Liver (tissue), 9 donors: Measurements from ENCODE around the gene HACD2. TPM values are rescaled to one million over a fixed set of nuclear protein-coding genes. Genes with fewer than 3 reads are reported as not detected.

ENCODE experiments used
- DNase-seq: peaks from one replicate; pipeline ENCODE4 v3.0.0-alpha.2; 2017; ENCODE audit warnings: low spot score
- H3K27ac ChIP-seq, 2 donors: one replicate each; pipeline ENCODE4 v1.7.0; 2013; ENCODE audit warnings: inconsistent platforms in 2 of 2, low read length in 2 of 2, control low read depth in 1 of 2, low read depth in 1 of 2, mild to moderate bottlenecking in 1 of 2
- H3K27me3 ChIP-seq, 4 donors: one replicate each; pipeline versions ENCODE4 v1.6.1 to v1.7.0; 2013; ENCODE audit warnings: low read length in 3 of 4, inconsistent platforms in 1 of 4, mild to moderate bottlenecking in 1 of 4, moderate library complexity in 1 of 4; ENCODE audit not compliant: control insufficient read depth in 4 of 4, insufficient read depth in 4 of 4
- H3K36me3 ChIP-seq, 4 donors: one replicate each; pipeline versions ENCODE4 v1.6.1 to v1.7.0; 2013; ENCODE audit warnings: low read length in 3 of 4, mild to moderate bottlenecking in 3 of 4, low read depth in 1 of 4, moderate library complexity in 1 of 4; ENCODE audit not compliant: control insufficient read depth in 4 of 4, insufficient read depth in 3 of 4
- H3K4me1 ChIP-seq, 4 donors: one replicate each; pipeline versions ENCODE4 v1.6.1 to v1.7.0; 2013; ENCODE audit warnings: low read length in 3 of 4, mild to moderate bottlenecking in 3 of 4, moderate library complexity in 1 of 4; ENCODE audit not compliant: control insufficient read depth in 4 of 4, insufficient read depth in 4 of 4
- H3K4me3 ChIP-seq, 3 donors: one replicate each; pipeline versions ENCODE4 v1.6.1 to v1.7.0; 2013; ENCODE audit warnings: low read length in 3 of 3, control low read depth in 1 of 3, low read depth in 1 of 3, mild to moderate bottlenecking in 1 of 3
- H3K9ac ChIP-seq, 2 donors: one replicate each; pipeline ENCODE4 v1.7.0; 2013; ENCODE audit warnings: low read length in 2 of 2, mild to moderate bottlenecking in 2 of 2, moderate library complexity in 2 of 2, control low read depth in 1 of 2, low read depth in 1 of 2
- H3K9me3 ChIP-seq, 4 donors: one replicate each; pipeline versions ENCODE4 v1.6.1 to v1.7.0; 2013; ENCODE audit warnings: low read length in 3 of 4; ENCODE audit not compliant: control insufficient read depth in 4 of 4
- EGR1 ChIP-seq, 2 donors: IDR thresholded peaks; 2 replicates each; pipeline ENCODE4 v1.6.1; 2016 to 2018; ENCODE audit warnings: antibody characterized with exemption in 2 of 2, low read depth in 2 of 2
- FOXA1 ChIP-seq: IDR thresholded peaks from 2 replicates; pipeline ENCODE4 v1.6.1; 2016; ENCODE audit warnings: antibody characterized with exemption
- FOXA2 ChIP-seq: IDR thresholded peaks from 2 replicates; pipeline ENCODE4 v1.6.1; 2016; ENCODE audit warnings: antibody characterized with exemption
- GABPA ChIP-seq, 2 donors: IDR thresholded peaks in 1 of 2; conservative IDR thresholded peaks in 1 of 2; 2 replicates each; pipeline ENCODE4 v1.6.1; 2016; ENCODE audit warnings: antibody characterized with exemption in 2 of 2, mild to moderate bottlenecking in 1 of 2, moderate library complexity in 1 of 2
- HNF4A ChIP-seq, 2 donors: conservative IDR thresholded peaks; 2 replicates each; pipeline ENCODE4 v1.6.1; 2016; ENCODE audit warnings: antibody characterized with exemption in 2 of 2, mild to moderate bottlenecking in 2 of 2
- HNF4G ChIP-seq: IDR thresholded peaks from 2 replicates; pipeline ENCODE4 v1.6.1; 2016; ENCODE audit warnings: antibody characterized with exemption
- JUND ChIP-seq, 2 donors: IDR thresholded peaks; 2 replicates each; pipeline ENCODE4 v1.6.1; 2016; ENCODE audit warnings: antibody characterized with exemption in 2 of 2
- NR2F2 ChIP-seq: IDR thresholded peaks from 2 replicates; pipeline ENCODE4 v1.6.1; 2016; ENCODE audit warnings: antibody characterized with exemption
- RAD21 ChIP-seq, 2 donors: IDR thresholded peaks; 2 replicates each; pipeline ENCODE4 v1.6.1; 2016; ENCODE audit warnings: antibody characterized with exemption in 2 of 2, mild to moderate bottlenecking in 2 of 2
- RXRA ChIP-seq, 2 donors: IDR thresholded peaks; 2 replicates each; pipeline ENCODE4 v1.6.1; 2017 to 2018; ENCODE audit warnings: antibody characterized with exemption in 2 of 2, mild to moderate bottlenecking in 1 of 2
- SP1 ChIP-seq: IDR thresholded peaks from 2 replicates; pipeline ENCODE4 v1.6.1; 2018; ENCODE audit warnings: antibody characterized with exemption, mild to moderate bottlenecking
- TAF1 ChIP-seq: conservative IDR thresholded peaks from 2 replicates; pipeline ENCODE4 v1.6.1; 2016; ENCODE audit warnings: antibody characterized with exemption, mild to moderate bottlenecking
- YY1 ChIP-seq: IDR thresholded peaks from 2 replicates; pipeline ENCODE4 v1.6.1; 2016; ENCODE audit warnings: antibody characterized with exemption, mild to moderate bottlenecking
- WGBS: extraction: QIAGEN DNeasy Blood & Tissue Kit; methylation state at CpG from one replicate; pipeline ENCODE4 v1.1.7; 2013; 5-methylcytosine and 5-hydroxymethylcytosine counted together
- polyA plus RNA-seq, 2 donors: library from polyadenylated mRNA; stranded (reverse) in 1 of 2; unstranded in 1 of 2; fragments of 200-250 nt in 1 of 2; fragments of >200 nt in 1 of 2; fragmentation: Nextera tagmentation in 1 of 2; extraction: Ambion mirVana in 1 of 2; gene quantifications; one replicate each; pipeline versions ENCODE4 v1.2.1 to v1.2.3, GENCODE V29; 2013 to 2015
- total RNA-seq, 2 donors: library from RNA; depleted of rRNA; stranded (reverse); fragments of >200 nt; gene quantifications; one replicate each; pipeline ENCODE4 v1.2.3, GENCODE V29; 2014
- TF ChIP-seq, protein P1 (sequence below): fragments of 150-350 bp; IDR thresholded peaks from 2 replicates; pipeline ENCODE4 v1.5.1; 2017; ENCODE audit warnings: improper control_type of control experiment, low read depth, low read length; ENCODE audit not compliant: missing input control
- TF ChIP-seq, protein P2 (sequence below): IDR thresholded peaks from 2 replicates; pipeline ENCODE4 v1.6.1; 2016; ENCODE audit warnings: antibody characterized with exemption
- TF ChIP-seq, protein P3 (sequence below): IDR thresholded peaks from 2 replicates; pipeline ENCODE4 v1.6.1; 2016; ENCODE audit warnings: antibody characterized with exemption, mild to moderate bottlenecking
- TF ChIP-seq, protein P4 (sequence below): IDR thresholded peaks from 2 replicates; pipeline ENCODE4 v1.6.1; 2016; ENCODE audit warnings: antibody characterized with exemption
- TF ChIP-seq, protein P5 (sequence below): IDR thresholded peaks from 2 replicates; pipeline ENCODE4 v1.6.1; 2016; ENCODE audit warnings: antibody characterized with exemption
- donor health status: healthy.
- donor health status: healthy.
- donor health status: healthy.
- donor health status: healthy.
- donor health status: healthy.

Gene HACD2
- total and polyA plus RNA-seq, 4 donors, result 14.8 to 45.2 (median 25.2) TPM

DNA sequence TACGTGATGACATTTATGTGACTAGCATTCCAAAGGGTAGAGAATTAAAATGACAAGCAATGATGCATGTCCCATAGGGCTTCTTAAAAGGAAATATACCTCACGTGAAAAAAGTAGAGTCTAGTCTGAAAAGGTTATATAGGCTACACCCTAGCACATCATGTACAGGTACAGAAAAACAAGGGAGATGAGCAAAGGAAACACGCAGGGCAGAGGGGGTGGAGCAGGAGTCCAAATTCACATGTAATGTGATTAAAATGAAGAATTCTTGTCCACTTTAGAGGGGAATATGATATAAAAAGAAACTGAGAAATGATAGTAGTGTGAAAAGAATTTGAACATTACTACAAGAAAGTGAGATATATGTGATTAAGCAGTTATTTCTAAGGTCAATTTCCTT lies 59.4 kb downstream of the HACD2 start:
- WGBS, result 95% methylated on average over 3 of the region's 3 CpGs
- TF ChIP-seq, protein P1, sequence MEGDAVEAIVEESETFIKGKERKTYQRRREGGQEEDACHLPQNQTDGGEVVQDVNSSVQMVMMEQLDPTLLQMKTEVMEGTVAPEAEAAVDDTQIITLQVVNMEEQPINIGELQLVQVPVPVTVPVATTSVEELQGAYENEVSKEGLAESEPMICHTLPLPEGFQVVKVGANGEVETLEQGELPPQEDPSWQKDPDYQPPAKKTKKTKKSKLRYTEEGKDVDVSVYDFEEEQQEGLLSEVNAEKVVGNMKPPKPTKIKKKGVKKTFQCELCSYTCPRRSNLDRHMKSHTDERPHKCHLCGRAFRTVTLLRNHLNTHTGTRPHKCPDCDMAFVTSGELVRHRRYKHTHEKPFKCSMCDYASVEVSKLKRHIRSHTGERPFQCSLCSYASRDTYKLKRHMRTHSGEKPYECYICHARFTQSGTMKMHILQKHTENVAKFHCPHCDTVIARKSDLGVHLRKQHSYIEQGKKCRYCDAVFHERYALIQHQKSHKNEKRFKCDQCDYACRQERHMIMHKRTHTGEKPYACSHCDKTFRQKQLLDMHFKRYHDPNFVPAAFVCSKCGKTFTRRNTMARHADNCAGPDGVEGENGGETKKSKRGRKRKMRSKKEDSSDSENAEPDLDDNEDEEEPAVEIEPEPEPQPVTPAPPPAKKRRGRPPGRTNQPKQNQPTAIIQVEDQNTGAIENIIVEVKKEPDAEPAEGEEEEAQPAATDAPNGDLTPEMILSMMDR, result no peak
- TF ChIP-seq TAF1 (no peak), SP1 (no peak), YY1 (no peak), EGR1 (IDR thresholded peaks at IDR 0.05; ENCODE audit: low read depth in 2 of 2) (no peak), RXRA (IDR thresholded peaks at IDR 0.05) (no peak), HNF4A (conservative IDR thresholded peaks at IDR 0.05) (no peak), HNF4G (no peak), RAD21 (IDR thresholded peaks at IDR 0.05) (no peak), FOXA1 (no peak), JUND (IDR thresholded peaks at IDR 0.05) (no peak), GABPA (IDR thresholded peaks at IDR 0.05 in 1 of 2, conservative IDR thresholded peaks at IDR 0.05 in 1 of 2) (no peak), FOXA2 (no peak), NR2F2 (no peak)
- TF ChIP-seq, protein P2, sequence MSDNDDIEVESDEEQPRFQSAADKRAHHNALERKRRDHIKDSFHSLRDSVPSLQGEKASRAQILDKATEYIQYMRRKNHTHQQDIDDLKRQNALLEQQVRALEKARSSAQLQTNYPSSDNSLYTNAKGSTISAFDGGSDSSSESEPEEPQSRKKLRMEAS, result no peak
- TF ChIP-seq, protein P3, sequence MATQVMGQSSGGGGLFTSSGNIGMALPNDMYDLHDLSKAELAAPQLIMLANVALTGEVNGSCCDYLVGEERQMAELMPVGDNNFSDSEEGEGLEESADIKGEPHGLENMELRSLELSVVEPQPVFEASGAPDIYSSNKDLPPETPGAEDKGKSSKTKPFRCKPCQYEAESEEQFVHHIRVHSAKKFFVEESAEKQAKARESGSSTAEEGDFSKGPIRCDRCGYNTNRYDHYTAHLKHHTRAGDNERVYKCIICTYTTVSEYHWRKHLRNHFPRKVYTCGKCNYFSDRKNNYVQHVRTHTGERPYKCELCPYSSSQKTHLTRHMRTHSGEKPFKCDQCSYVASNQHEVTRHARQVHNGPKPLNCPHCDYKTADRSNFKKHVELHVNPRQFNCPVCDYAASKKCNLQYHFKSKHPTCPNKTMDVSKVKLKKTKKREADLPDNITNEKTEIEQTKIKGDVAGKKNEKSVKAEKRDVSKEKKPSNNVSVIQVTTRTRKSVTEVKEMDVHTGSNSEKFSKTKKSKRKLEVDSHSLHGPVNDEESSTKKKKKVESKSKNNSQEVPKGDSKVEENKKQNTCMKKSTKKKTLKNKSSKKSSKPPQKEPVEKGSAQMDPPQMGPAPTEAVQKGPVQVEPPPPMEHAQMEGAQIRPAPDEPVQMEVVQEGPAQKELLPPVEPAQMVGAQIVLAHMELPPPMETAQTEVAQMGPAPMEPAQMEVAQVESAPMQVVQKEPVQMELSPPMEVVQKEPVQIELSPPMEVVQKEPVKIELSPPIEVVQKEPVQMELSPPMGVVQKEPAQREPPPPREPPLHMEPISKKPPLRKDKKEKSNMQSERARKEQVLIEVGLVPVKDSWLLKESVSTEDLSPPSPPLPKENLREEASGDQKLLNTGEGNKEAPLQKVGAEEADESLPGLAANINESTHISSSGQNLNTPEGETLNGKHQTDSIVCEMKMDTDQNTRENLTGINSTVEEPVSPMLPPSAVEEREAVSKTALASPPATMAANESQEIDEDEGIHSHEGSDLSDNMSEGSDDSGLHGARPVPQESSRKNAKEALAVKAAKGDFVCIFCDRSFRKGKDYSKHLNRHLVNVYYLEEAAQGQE, result no peak
- TF ChIP-seq, protein P4, sequence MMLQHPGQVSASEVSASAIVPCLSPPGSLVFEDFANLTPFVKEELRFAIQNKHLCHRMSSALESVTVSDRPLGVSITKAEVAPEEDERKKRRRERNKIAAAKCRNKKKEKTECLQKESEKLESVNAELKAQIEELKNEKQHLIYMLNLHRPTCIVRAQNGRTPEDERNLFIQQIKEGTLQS, result no peak
- TF ChIP-seq, protein P5, sequence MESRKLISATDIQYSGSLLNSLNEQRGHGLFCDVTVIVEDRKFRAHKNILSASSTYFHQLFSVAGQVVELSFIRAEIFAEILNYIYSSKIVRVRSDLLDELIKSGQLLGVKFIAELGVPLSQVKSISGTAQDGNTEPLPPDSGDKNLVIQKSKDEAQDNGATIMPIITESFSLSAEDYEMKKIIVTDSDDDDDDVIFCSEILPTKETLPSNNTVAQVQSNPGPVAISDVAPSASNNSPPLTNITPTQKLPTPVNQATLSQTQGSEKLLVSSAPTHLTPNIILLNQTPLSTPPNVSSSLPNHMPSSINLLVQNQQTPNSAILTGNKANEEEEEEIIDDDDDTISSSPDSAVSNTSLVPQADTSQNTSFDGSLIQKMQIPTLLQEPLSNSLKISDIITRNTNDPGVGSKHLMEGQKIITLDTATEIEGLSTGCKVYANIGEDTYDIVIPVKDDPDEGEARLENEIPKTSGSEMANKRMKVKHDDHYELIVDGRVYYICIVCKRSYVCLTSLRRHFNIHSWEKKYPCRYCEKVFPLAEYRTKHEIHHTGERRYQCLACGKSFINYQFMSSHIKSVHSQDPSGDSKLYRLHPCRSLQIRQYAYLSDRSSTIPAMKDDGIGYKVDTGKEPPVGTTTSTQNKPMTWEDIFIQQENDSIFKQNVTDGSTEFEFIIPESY, result no peak

More for the DNA sequence above, 59.4 kb downstream of the HACD2 start:
- H3K9me3 ChIP-seq, result no peaks in the 10 kb centered on the region
- no peak overlapping the region for H3K9ac ChIP-seq
- H3K4me1 ChIP-seq, result peaks cover 8 to 28% (median 18%) of the 10 kb centered on the region in 4 donors
- H3K27me3 ChIP-seq, result no peaks in the 10 kb centered on the region
- H3K36me3 ChIP-seq, result peaks cover 0 to 6% (median 2%) of the 10 kb centered on the region in 4 donors
- H3K4me3 ChIP-seq, result no peak overlapping the region
- DNase-seq, result no peak
- no peak overlapping the region for H3K27ac ChIP-seq
